ENCODE measurements around the gene OTUD3. TPM values are rescaled to one million over a fixed set of nuclear protein-coding genes. Genes with fewer than 3 reads are reported as not detected.

Gene OTUD3
- total RNA-seq, 2 experiments from 2014 or later, result 6.9 to 8.4 TPM

GRCh38 chr1:19892628-19893168, 10.5 kb downstream of the OTUD3 start:
- intact Hi-C loops (cut with micrococcal nuclease), result no loop called here
- H3K4me3 Mint-ChIP-seq, result no peak overlapping the region
- H3K4me1 Mint-ChIP-seq (ENCODE audit: low read depth), result peaks cover 10% of the 10 kb centered on the region
- ChIA-PET POLR2A (no interaction called here), CTCF (interaction anchor here (1.6 kb wide), 1 partner anchor 10 kb away, joined by 6 read pairs; the partner anchor contains the start of gene OTUD3)
- H3K36me3 Mint-ChIP-seq, result peaks cover 28% of the 10 kb centered on the region
- DNase-seq, result no peak
- no peak overlapping the region for H3K27ac Mint-ChIP-seq
- H3K27me3 Mint-ChIP-seq, result no peaks in the 10 kb centered on the region
- no peaks in the 10 kb centered on the region for H3K9me3 Mint-ChIP-seq

GRCh38 chr1:19893687-19894086, 11.5 kb downstream of the OTUD3 start:
- no peaks in the 10 kb centered on the region for H3K27me3 Mint-ChIP-seq
- H3K9me3 Mint-ChIP-seq, result no peaks in the 10 kb centered on the region
- peaks cover 27% of the 10 kb centered on the region for H3K36me3 Mint-ChIP-seq
- no peak overlapping the region for H3K27ac Mint-ChIP-seq
- DNase-seq, result no peak
- H3K4me1 Mint-ChIP-seq (ENCODE audit: low read depth), result peaks cover 4% of the 10 kb centered on the region
- ChIA-PET POLR2A (no interaction called here), CTCF (interaction anchor here (1.4 to 1.6 kb wide), 2 partner anchors 11 kb away, joined by 6 to 7 read pairs; partner anchors contain the start of gene OTUD3)
- H3K4me3 Mint-ChIP-seq, result no peak overlapping the region
- intact Hi-C loops (cut with micrococcal nuclease), result no loop called here

- peaks cover 2% of the 10 kb centered on the region for H3K4me1 Mint-ChIP-seq (ENCODE audit: low read depth)
These were observed 12.0 kb downstream of the OTUD3 start for GRCh38 chr1:19894218-19894617.

GRCh38 chr1:19901653-19902052, 19.5 kb downstream of the OTUD3 start:
- POLR2A ChIA-PET, result no interaction called here
- H3K4me1 Mint-ChIP-seq (ENCODE audit: low read depth), result no peaks in the 10 kb centered on the region
- no peaks in the 10 kb centered on the region for H3K9me3 Mint-ChIP-seq
- no peak overlapping the region for H3K4me3 Mint-ChIP-seq
- H3K36me3 Mint-ChIP-seq, result peaks cover 38% of the 10 kb centered on the region
- no peak overlapping the region for H3K27ac Mint-ChIP-seq
- DNase-seq, result no peak
- H3K27me3 Mint-ChIP-seq, result no peaks in the 10 kb centered on the region
- CTCF ChIA-PET, result no interaction called here
- intact Hi-C loops (cut with micrococcal nuclease), result no loop called here

More at GRCh38 chr1:19894218-19894617, 12.0 kb downstream of the OTUD3 start:
- Mint-ChIP-seq H3K27ac (no peak overlapping the region), H3K27me3 (no peaks in the 10 kb centered on the region), H3K4me3 (no peak overlapping the region), H3K36me3 (peaks cover 33% of the 10 kb centered on the region), H3K9me3 (no peaks in the 10 kb centered on the region)
- DNase-seq, result no peak
- POLR2A ChIA-PET, result no interaction called here
- intact Hi-C loops (cut with micrococcal nuclease), result no loop called here
- CTCF ChIA-PET, result interaction anchor here (1.4 kb wide), 1 partner anchor 12 kb away, joined by 7 read pairs; the partner anchor contains the start of gene OTUD3

GRCh38 chr1:19903621-19904020, 21.4 kb downstream of the OTUD3 start:
- Mint-ChIP-seq H3K27me3 (no peaks in the 10 kb centered on the region), H3K4me1 (ENCODE audit: low read depth) (no peaks in the 10 kb centered on the region), H3K9me3 (no peaks in the 10 kb centered on the region), H3K4me3 (no peak overlapping the region), H3K36me3 (peaks cover 46% of the 10 kb centered on the region), H3K27ac (no peak overlapping the region)
- DNase-seq, result no peak
- CTCF ChIA-PET, result interaction anchor here (0.6 kb wide), 1 partner anchor 242 kb away, joined by 3 read pairs; no protein-coding TSS in a partner anchor
- intact Hi-C loops (cut with micrococcal nuclease), result no loop called here
- POLR2A ChIA-PET, result no interaction called here

GRCh38 chr1:19907456-19907855, 25.3 kb downstream of the OTUD3 start:
- Mint-ChIP-seq H3K4me3 (no peak overlapping the region), H3K36me3 (peaks cover 34% of the 10 kb centered on the region), H3K4me1 (ENCODE audit: low read depth) (no peaks in the 10 kb centered on the region), H3K27me3 (no peaks in the 10 kb centered on the region), H3K27ac (no peak overlapping the region), H3K9me3 (no peaks in the 10 kb centered on the region)
- ChIA-PET CTCF (interaction anchor here (0.6 to 1.7 kb wide), 3 partner anchors 9 to 305 kb away, joined by 3 to 4 read pairs (median 3); no protein-coding TSS in a partner anchor), POLR2A (no interaction called here)
- no peak for DNase-seq
- intact Hi-C loops (cut with micrococcal nuclease), result no loop called here

GRCh38 chr1:19909392-19909791, 27.2 kb downstream of the OTUD3 start:
- H3K27me3 Mint-ChIP-seq, result no peaks in the 10 kb centered on the region
- CTCF ChIA-PET, result interaction anchor here (0.6 to 1.4 kb wide), 4 partner anchors 8 to 285 kb away, joined by 3 to 4 read pairs (median 3); no protein-coding TSS in a partner anchor
- intact Hi-C loops (cut with micrococcal nuclease), result no loop called here
- H3K9me3 Mint-ChIP-seq, result no peaks in the 10 kb centered on the region
- H3K36me3 Mint-ChIP-seq, result peaks cover 28% of the 10 kb centered on the region
- no peak overlapping the region for H3K4me3 Mint-ChIP-seq
- no peak overlapping the region for H3K27ac Mint-ChIP-seq
- H3K4me1 Mint-ChIP-seq (ENCODE audit: low read depth), result no peaks in the 10 kb centered on the region
- POLR2A ChIA-PET, result no interaction called here
- no peak for DNase-seq

- H3K4me3 Mint-ChIP-seq, result no peak overlapping the region
- H3K4me1 Mint-ChIP-seq (ENCODE audit: low read depth), result no peaks in the 10 kb centered on the region
- DNase-seq, result no peak
- H3K27ac Mint-ChIP-seq, result no peak overlapping the region
- H3K9me3 Mint-ChIP-seq, result no peaks in the 10 kb centered on the region
- H3K36me3 Mint-ChIP-seq, result peaks cover 23% of the 10 kb centered on the region
- intact Hi-C loops (cut with micrococcal nuclease), result loop anchor here (10.0 kb wide), 1 partner anchor 585 kb away; no protein-coding TSS in a partner anchor
- H3K27me3 Mint-ChIP-seq, result no peaks in the 10 kb centered on the region
- POLR2A ChIA-PET, result no interaction called here
- CTCF ChIA-PET, result interaction anchor here (0.6 to 1.4 kb wide), 4 partner anchors 8 to 284 kb away, joined by 3 to 4 read pairs (median 3); no protein-coding TSS in a partner anchor
These were observed 27.8 kb downstream of the OTUD3 start for GRCh38 chr1:19909971-19910370.

- intact Hi-C loops (cut with micrococcal nuclease), result loop anchor here (10.0 kb wide), 1 partner anchor 584 kb away; no protein-coding TSS in a partner anchor
- ChIA-PET POLR2A (no interaction called here), CTCF (interaction anchor here (1.2 to 1.4 kb wide), 2 partner anchors 242 to 284 kb away, joined by 3 to 4 read pairs; no protein-coding TSS in a partner anchor)
- Mint-ChIP-seq H3K4me3 (no peak overlapping the region), H3K36me3 (peaks cover 21% of the 10 kb centered on the region), H3K27me3 (no peaks in the 10 kb centered on the region), H3K9me3 (no peaks in the 10 kb centered on the region), H3K27ac (no peak overlapping the region), H3K4me1 (ENCODE audit: low read depth) (no peaks in the 10 kb centered on the region)
- no peak for DNase-seq
These were observed 28.5 kb downstream of the OTUD3 start for GRCh38 chr1:19910650-19911049.

GRCh38 chr1:19918057-19918456, 35.9 kb downstream of the OTUD3 start:
- peak; percentile 86 for DNase-seq
- ChIA-PET POLR2A (no interaction called here), CTCF (interaction anchor here (0.6 to 4.3 kb wide), 22 partner anchors 8 to 334 kb away, joined by 3 to 52 read pairs (median 3); no protein-coding TSS in a partner anchor)
- intact Hi-C loops (cut with micrococcal nuclease), result loop anchor here (1.0 to 10.0 kb wide), 3 partner anchors 234 to 577 kb away; no protein-coding TSS in a partner anchor
- H3K4me1 Mint-ChIP-seq (ENCODE audit: low read depth), result peaks cover 2% of the 10 kb centered on the region
- no peaks in the 10 kb centered on the region for H3K27me3 Mint-ChIP-seq
- H3K36me3 Mint-ChIP-seq, result no peaks in the 10 kb centered on the region
- no peak overlapping the region for H3K27ac Mint-ChIP-seq
- H3K4me3 Mint-ChIP-seq, result no peak overlapping the region
- no peaks in the 10 kb centered on the region for H3K9me3 Mint-ChIP-seq

GRCh38 chr1:19920132-19920710, 38.0 kb downstream of the OTUD3 start:
- no peaks in the 10 kb centered on the region for H3K9me3 Mint-ChIP-seq

GRCh38 chr1:19921310-19921709, 39.1 kb downstream of the OTUD3 start:
- peaks cover 2% of the 10 kb centered on the region for H3K4me1 Mint-ChIP-seq (ENCODE audit: low read depth)
- no peaks in the 10 kb centered on the region for H3K9me3 Mint-ChIP-seq
- ChIA-PET CTCF (interaction anchor here (1.0 to 4.3 kb wide), 4 partner anchors 230 to 292 kb away, joined by 3 to 32 read pairs (median 18); no protein-coding TSS in a partner anchor), POLR2A (no interaction called here)
- intact Hi-C loops (cut with micrococcal nuclease), result no loop called here
- no peak overlapping the region for H3K27ac Mint-ChIP-seq
- no peak for DNase-seq
- no peaks in the 10 kb centered on the region for H3K36me3 Mint-ChIP-seq
- H3K27me3 Mint-ChIP-seq, result no peaks in the 10 kb centered on the region
- no peak overlapping the region for H3K4me3 Mint-ChIP-seq

More at GRCh38 chr1:19920132-19920710, 38.0 kb downstream of the OTUD3 start:
- intact Hi-C loops (cut with micrococcal nuclease), result no loop called here
- Mint-ChIP-seq H3K4me3 (no peak overlapping the region), H3K36me3 (no peaks in the 10 kb centered on the region), H3K27ac (no peak overlapping the region), H3K27me3 (no peaks in the 10 kb centered on the region), H3K4me1 (ENCODE audit: low read depth) (peaks cover 2% of the 10 kb centered on the region)
- ChIA-PET CTCF (interaction anchor here (0.6 to 4.3 kb wide), 5 partner anchors 31 to 274 kb away, joined by 3 to 32 read pairs (median 3); no protein-coding TSS in a partner anchor), POLR2A (no interaction called here)
- no peak for DNase-seq

Measured in activated CD4-positive, alpha-beta memory T cell treated with anti-CD3 and anti-CD28 coated beads for 36 hours (primary cell).